Fibroblast of villous mesenchyme (primary cell): ENCODE data around the gene DUSP22. TPM values are rescaled to one million over a fixed set of nuclear protein-coding genes. Genes with fewer than 3 reads are reported as not detected.

Experiments
- DNase-seq: peaks from one replicate; pipeline ENCODE4 v3.0.0-alpha.2; 2010; ENCODE audit warnings: low read depth
- H3K4me3 ChIP-seq: 2 replicates; pipeline ENCODE4 v1.5.1; 2011; ENCODE audit warnings: low read depth, mild to moderate bottlenecking, low read length
- total RNA-seq: library from RNA; depleted of rRNA; stranded (reverse); fragments of >200 nt; gene quantifications from 2 replicates; pipeline ENCODE4 v1.2.3, GENCODE V29; 2012
- TF ChIP-seq, protein P1 (sequence below): IDR thresholded peaks from 2 replicates; pipeline ENCODE4 v1.5.1; 2012; ENCODE audit warnings: low read depth, mild to moderate bottlenecking, low read length; ENCODE audit not compliant: insufficient read depth

The DUSP22 gene
- total RNA-seq, 1 donor: 14.7 TPM

DNA sequence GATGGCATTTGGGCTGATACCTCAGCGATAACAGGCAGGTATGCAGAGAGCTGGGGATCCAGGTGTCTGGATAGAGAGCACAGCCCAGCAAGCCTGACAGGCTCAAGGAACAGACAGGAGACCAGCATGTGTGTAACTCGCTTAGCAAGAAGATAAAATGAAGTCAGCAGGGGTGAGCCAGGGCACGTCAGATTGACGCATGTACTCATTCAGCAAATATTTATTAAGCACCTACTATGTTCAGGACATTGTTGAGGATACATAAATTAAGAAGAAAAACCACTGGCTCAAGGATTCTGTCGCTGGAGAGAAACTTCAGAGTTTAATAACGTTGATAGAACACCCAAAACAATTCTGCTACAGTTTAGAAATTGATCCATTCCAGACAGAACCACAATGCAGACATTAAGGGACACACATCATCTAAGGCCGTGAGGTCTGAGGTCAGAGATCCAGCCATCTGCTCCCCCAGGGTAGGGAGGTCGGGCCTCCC lies 1.0 kb upstream of the DUSP22 start:
- TF ChIP-seq, protein P1, sequence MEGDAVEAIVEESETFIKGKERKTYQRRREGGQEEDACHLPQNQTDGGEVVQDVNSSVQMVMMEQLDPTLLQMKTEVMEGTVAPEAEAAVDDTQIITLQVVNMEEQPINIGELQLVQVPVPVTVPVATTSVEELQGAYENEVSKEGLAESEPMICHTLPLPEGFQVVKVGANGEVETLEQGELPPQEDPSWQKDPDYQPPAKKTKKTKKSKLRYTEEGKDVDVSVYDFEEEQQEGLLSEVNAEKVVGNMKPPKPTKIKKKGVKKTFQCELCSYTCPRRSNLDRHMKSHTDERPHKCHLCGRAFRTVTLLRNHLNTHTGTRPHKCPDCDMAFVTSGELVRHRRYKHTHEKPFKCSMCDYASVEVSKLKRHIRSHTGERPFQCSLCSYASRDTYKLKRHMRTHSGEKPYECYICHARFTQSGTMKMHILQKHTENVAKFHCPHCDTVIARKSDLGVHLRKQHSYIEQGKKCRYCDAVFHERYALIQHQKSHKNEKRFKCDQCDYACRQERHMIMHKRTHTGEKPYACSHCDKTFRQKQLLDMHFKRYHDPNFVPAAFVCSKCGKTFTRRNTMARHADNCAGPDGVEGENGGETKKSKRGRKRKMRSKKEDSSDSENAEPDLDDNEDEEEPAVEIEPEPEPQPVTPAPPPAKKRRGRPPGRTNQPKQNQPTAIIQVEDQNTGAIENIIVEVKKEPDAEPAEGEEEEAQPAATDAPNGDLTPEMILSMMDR: no peak
- H3K4me3 ChIP-seq: peak overlapping the region; percentile 81
- peak; percentile 23 for DNase-seq

DNA sequence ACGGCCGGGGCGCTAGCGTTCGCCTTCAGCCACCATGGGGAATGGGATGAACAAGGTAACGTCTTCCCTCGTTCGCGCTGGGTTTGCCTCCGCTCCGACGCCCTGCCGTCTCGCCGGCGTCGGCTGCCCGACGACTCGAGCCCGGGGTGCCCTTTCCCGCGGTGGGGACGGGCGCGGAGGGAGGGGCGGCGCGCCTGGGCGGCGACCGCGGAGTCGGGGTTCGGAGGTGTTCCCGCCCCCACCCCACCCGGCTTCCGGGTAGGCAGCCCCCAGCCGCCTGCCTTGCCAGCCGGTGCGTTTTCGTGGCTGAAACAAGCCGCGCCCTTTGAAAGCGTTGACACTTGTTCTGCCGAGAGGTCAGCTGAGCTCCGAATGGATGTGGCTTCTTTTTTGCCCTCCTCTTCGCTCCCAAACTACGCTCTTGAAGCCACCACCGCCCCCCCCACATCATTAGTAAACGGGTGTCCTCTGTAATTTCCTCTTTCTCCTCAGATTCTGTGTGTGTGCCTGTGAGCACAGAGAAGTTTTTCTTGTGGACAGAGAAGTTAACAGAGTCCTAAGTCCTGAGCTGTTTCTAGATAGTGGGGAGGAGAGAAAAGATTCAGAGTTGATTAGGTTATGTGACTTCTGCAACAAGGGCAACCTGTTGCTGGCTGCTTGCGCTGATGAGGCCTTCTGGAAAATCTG lies 362 bp downstream of the DUSP22 start:
- H3K4me3 ChIP-seq: peak overlapping the region; percentile 81
- TF ChIP-seq, protein P1: no peak
- DNase-seq: peak; percentile 49

DNA sequence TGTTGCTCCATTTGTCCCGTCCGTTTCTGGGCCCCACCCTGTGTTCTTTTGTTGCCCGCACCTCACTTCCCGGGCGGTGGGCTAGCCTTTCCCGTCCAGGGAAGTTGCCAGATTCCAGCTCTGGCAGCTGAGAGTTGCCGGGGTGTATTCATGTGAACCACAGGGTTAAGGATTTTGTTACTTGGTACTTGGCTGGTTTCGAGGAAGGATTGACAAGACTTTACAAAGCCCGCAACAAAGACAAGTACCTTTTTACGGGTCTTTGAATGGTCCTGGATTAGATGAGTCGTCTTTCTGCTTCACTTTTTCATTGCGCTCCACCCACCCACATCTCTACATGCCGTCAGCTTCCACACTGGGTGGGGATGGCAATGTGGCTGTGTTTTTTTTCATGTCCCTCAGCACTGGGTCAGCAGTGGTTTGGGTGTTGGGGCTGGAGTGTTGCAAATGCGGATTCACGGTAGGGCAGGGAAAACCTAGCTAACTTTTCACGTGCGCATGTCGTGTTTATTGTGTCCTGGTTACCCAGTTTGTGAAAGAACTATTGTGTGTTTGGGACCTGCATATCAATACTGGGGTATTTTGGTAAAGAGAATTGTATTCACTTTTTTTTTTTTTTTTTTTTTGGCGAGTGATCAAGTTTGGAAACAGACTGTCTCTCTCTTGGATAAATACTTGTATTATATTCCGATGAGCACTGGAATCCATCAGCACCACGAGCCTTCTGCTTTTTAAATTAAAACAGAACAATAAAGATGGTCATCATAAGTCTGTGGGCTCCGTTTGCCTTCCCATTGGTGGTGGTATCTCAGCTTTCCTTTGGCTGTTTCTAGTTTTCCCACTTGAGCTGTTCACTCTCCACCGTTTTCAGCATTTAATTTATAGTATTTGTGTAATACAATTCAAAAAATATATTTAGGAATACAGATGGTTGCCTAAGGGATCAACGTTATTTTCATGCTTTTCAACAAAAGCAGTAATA lies 1.2 kb downstream of the DUSP22 start:
- H3K4me3 ChIP-seq: peak overlapping the region; percentile 81
- TF ChIP-seq, protein P1: no peak
- DNase-seq: peak; percentile 23

DNA sequence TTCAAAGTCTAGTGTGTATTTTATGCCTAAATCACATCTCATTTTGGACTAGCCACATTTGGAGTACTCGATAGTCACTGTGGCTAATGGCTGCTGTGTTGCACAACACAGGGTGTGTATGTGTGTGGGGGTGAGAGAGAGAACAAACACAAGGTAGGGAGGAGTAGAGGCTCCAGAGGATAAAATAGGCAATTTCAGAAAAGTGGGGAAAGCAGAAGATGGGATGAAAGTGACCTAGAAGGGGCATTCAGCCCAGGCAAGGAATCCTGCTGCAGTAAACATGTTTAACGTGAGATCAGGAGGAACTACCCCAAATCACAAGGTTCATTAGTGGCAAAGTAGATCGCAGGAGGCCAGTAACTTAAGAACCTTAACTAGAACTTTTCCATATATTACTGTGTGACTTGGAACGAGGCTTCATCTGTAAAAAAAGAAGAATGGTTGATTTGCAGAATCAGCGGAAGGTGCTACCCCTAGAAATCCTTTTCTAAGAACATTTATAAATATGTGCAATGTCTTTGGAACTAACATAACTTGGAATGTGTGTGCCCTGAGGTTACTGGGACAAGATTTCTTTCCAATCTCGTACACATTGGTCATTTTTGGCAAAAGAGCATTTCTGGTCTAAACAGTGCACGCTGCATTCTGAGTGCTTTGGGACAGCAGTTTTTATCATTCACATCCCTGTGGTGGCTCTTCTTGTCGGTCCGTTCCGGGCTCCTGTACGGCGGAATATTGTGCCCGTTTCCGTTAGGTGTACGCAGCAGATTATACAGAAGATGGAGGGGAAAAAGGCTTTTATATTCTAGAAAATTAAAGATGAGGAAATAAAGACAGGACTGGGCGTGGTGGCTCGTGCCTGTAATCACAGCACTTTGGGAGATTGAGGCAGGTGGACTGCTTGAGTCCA lies 2.6 kb downstream of the DUSP22 start:
- H3K4me3 ChIP-seq: no peak overlapping the region
- TF ChIP-seq, protein P1: no peak
- DNase-seq: no peak

DNA sequence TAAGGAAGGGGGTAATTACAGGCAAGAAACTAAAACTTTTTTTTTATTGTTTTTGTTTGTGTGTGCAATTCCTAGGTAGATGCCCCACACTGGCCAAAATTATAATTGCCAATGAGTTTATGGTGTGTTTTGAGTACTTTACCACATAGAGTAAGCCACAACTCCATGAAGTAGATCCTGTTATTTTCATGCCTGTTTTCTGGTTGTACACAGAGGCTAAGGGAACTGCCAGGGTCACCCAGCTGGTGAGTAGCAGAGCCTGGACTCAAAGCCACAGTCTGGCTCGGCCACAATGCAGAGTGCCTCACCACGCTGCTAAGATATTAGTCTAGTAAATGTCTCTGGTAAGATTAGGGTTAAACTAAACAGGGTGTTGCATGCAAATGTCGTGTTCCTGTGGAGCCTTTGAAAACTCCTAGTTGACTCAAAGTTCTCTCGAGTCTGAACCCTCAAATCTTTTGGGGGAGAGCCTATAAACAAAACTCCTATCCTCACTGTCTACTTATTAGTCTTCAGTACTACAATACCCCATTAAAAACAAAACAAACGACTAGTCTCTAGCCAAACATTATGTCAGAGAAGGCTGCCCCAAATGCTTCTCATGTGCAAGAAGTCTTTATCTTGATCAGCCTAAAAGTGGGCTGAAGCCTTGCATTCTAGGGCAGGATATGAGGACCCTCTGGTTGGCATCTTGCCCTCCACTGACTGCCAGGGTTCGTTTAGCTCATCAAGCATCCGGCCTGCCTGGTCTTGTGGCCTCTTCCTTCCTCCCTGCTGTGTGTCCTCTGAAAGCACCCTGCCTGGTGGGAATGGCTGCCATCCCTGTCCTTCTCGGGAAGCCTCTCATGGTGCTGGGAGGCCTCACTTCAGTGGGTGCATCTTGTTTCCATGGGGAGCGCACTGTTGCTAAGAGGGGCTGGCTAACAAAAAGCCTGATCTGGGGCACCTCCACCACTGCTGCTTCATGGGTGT lies 4.2 kb downstream of the DUSP22 start:
- no peak for DNase-seq
- TF ChIP-seq, protein P1: no peak
- no peak overlapping the region for H3K4me3 ChIP-seq
